Progenitor cell of endocrine pancreas (in vitro differentiated cells): ENCODE measurements around the gene KRTAP9-2. TPM values are rescaled to one million over a fixed set of nuclear protein-coding genes. Genes with fewer than 3 reads are reported as not detected.
"Not testable (repeated sequence)": the region's sequence is repeated elsewhere in the genome, so short reads cannot be mapped to it uniquely, and the experiment has no call there.

Source experiments
- DNase-seq: peaks from one replicate; pipeline ENCODE4 v3.0.0; 2021; ENCODE audit warnings: low spot score; ENCODE audit not compliant: unreplicated experiment
- H3K27ac Mint-ChIP-seq: 2 replicates; pipeline ENCODE4 v1.8.0; 2021; ENCODE audit warnings: mild to moderate bottlenecking, moderate library complexity, mixed read lengths
- H3K27me3 Mint-ChIP-seq: 2 replicates; pipeline ENCODE4 v1.8.0; 2021; ENCODE audit warnings: mixed read lengths
- H3K36me3 Mint-ChIP-seq: 2 replicates; pipeline ENCODE4 v1.8.0; 2022; ENCODE audit warnings: mixed read lengths; ENCODE audit not compliant: insufficient read depth
- H3K4me1 Mint-ChIP-seq: 2 replicates; pipeline ENCODE4 v1.8.0; 2021; ENCODE audit warnings: low read depth, mixed read lengths
- H3K4me3 Mint-ChIP-seq: 2 replicates; pipeline ENCODE4 v1.8.0; 2021; ENCODE audit warnings: low read depth, mild to moderate bottlenecking, moderate library complexity, mixed read lengths
- H3K9me3 Mint-ChIP-seq: 2 replicates; pipeline ENCODE4 v1.8.0; 2021; ENCODE audit warnings: low read depth, mixed read lengths
- total RNA-seq: library from RNA; stranded (reverse); gene quantifications from 2 replicates; pipeline ENCODE4 v1.2.1, GENCODE V29; 2021
- TF ChIP-seq, protein P1 (sequence below): fragments of 200-600 bp; sonication (generic); IDR thresholded peaks from one replicate; pipeline ENCODE4 v1.5.0; 2021; ENCODE audit warnings: antibody characterized with exemption, mild to moderate bottlenecking; ENCODE audit not compliant: unreplicated experiment

The KRTAP9-2 gene
- total RNA-seq, 1 donor from 2014 or later = not detected

DNA sequence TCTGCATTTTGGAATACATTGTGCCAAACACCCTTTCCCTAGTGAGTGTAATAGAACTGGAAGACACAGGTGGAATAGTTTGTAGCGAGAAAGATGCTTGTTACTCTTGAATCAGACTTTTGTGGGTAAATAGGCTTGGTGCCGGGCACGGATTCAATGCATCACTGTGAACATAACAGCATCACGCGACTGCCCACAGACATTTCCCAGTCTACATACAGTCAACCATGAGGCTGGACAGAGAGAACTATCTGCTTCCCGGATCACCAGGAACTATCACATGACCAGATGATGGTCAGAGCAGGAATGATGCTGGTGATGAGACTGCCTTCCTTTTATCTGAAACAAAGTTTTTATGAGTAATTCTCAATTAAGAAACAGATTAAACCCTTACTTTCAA lies 397 bp upstream of the KRTAP9-2 start:
- no peak overlapping the region for H3K27ac Mint-ChIP-seq
- H3K27me3 Mint-ChIP-seq = peaks cover 19% of the 10 kb centered on the region
- no peak overlapping the region for H3K4me3 Mint-ChIP-seq
- TF ChIP-seq, protein P1, sequence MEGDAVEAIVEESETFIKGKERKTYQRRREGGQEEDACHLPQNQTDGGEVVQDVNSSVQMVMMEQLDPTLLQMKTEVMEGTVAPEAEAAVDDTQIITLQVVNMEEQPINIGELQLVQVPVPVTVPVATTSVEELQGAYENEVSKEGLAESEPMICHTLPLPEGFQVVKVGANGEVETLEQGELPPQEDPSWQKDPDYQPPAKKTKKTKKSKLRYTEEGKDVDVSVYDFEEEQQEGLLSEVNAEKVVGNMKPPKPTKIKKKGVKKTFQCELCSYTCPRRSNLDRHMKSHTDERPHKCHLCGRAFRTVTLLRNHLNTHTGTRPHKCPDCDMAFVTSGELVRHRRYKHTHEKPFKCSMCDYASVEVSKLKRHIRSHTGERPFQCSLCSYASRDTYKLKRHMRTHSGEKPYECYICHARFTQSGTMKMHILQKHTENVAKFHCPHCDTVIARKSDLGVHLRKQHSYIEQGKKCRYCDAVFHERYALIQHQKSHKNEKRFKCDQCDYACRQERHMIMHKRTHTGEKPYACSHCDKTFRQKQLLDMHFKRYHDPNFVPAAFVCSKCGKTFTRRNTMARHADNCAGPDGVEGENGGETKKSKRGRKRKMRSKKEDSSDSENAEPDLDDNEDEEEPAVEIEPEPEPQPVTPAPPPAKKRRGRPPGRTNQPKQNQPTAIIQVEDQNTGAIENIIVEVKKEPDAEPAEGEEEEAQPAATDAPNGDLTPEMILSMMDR = no peak
- H3K36me3 Mint-ChIP-seq = no peaks in the 10 kb centered on the region
- no peak for DNase-seq
- no peaks in the 10 kb centered on the region for H3K4me1 Mint-ChIP-seq
- no peaks in the 10 kb centered on the region for H3K9me3 Mint-ChIP-seq

- H3K36me3 Mint-ChIP-seq = no peaks in the 10 kb centered on the region
- H3K27me3 Mint-ChIP-seq = peaks cover 40% of the 10 kb centered on the region
- DNase-seq = no peak
- H3K9me3 Mint-ChIP-seq = no peaks in the 10 kb centered on the region
- TF ChIP-seq, protein P1 = no peak
- no peaks in the 10 kb centered on the region for H3K4me1 Mint-ChIP-seq
- H3K4me3 Mint-ChIP-seq = no peak overlapping the region
- no peak overlapping the region for H3K27ac Mint-ChIP-seq
Measured at GRCh38 chr17:41230094-41230493, 3.6 kb downstream of the KRTAP9-2 start.

DNA sequence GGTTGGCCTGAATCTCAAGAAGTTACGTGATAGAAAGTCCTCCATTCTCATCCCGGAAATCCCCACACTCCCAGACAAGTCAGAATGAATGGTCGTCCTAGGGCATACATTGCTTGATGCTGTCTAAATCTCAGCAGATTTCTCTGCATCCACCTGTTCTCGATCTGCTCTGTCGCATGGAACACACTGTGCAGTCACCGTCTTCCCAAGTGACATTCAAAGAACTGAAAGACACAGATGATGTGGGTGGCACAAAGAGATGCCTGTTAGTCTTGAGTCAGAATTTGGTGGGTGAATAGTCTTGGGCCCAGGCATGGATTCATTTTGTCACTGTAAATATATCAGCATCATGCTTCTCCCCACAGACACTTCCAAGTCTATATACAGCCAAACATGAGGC lies 5.3 kb downstream of the KRTAP9-2 start:
- peaks cover 52% of the 10 kb centered on the region for H3K27me3 Mint-ChIP-seq
- no peak overlapping the region for H3K27ac Mint-ChIP-seq
- H3K9me3 Mint-ChIP-seq = no peaks in the 10 kb centered on the region
- no peak overlapping the region for H3K4me3 Mint-ChIP-seq
- DNase-seq = no peak
- TF ChIP-seq, protein P1 = no peak
- no peaks in the 10 kb centered on the region for H3K36me3 Mint-ChIP-seq
- H3K4me1 Mint-ChIP-seq = no peaks in the 10 kb centered on the region

- DNase-seq, H3K4me1 Mint-ChIP-seq: not testable (repeated sequence)
- peaks cover 58% of the 10 kb centered on the region for H3K27me3 Mint-ChIP-seq
Measured at GRCh38 chr17:41232399-41233105, 6.1 kb downstream of the KRTAP9-2 start, which contains the start of gene KRTAP9-3. Gene KRTAP9-3, plus strand, starts transcription at chr17:41232449. Its CDS starts 53 bp downstream, at chr17:41232502.

DNA sequence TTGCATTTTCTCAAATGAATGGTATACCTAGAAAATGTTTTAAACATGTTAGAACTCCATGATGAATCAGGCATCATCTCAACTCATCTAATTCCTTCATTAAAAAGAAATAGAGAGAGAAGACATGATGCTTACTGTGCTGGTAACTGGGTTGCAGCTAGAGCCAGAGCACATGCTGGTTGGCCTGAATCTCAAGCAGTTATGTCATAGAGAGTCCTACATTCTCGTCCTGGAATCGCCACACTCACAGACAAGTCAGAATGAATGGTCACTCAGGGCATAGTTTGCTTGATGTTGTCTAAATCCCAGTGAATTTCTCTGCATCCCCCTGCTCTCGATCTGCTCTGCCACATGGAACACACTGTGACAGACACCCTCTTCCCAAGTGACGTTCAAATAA lies 10.7 kb downstream of the KRTAP9-2 start:
- not testable (repeated sequence) for H3K27ac Mint-ChIP-seq, H3K4me1 Mint-ChIP-seq, H3K36me3 Mint-ChIP-seq, DNase-seq, H3K4me3 Mint-ChIP-seq
- H3K27me3 Mint-ChIP-seq = peaks cover 53% of the 10 kb centered on the region
- H3K9me3 Mint-ChIP-seq = peaks cover 13% of the 10 kb centered on the region

More at GRCh38 chr17:41232399-41233105, 6.1 kb downstream of the KRTAP9-2 start, which contains the start of gene KRTAP9-3:
- H3K27ac Mint-ChIP-seq, H3K4me3 Mint-ChIP-seq, H3K36me3 Mint-ChIP-seq, H3K9me3 Mint-ChIP-seq: not testable (repeated sequence)

DNA sequence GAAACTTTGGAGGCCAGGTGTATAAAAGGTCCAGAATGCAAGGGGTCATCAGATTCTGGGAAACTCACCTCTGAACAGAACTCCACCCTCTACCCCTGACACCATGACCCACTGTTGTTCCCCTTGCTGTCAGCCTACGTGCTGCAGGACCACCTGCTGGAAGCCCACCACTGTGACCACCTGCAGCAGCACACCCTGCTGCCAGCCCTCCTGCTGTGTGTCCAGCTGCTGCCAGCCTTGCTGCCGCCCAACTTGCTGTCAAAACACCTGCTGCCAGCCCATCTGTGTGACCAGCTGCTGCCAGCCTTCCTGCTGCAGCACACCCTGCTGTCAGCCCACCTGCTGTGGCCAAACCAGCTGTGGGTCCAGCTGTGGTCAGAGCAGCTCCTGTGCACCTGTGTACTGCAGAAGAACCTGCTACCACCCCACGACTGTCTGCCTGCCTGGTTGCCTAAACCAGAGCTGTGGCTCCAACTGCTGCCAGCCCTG lies 11.5 kb downstream of the KRTAP9-2 start, which contains the start of gene KRTAP9-8:
Gene KRTAP9-8, plus strand, starts transcription at position 51 of the 489 bp plus-strand sequence. Its CDS starts 53 bp downstream, at position 104.
- not testable (repeated sequence) for H3K4me1 Mint-ChIP-seq, DNase-seq, H3K27ac Mint-ChIP-seq, H3K36me3 Mint-ChIP-seq, H3K4me3 Mint-ChIP-seq
- Mint-ChIP-seq H3K27me3 (peaks cover 50% of the 10 kb centered on the region), H3K9me3 (peaks cover 20% of the 10 kb centered on the region)

DNA sequence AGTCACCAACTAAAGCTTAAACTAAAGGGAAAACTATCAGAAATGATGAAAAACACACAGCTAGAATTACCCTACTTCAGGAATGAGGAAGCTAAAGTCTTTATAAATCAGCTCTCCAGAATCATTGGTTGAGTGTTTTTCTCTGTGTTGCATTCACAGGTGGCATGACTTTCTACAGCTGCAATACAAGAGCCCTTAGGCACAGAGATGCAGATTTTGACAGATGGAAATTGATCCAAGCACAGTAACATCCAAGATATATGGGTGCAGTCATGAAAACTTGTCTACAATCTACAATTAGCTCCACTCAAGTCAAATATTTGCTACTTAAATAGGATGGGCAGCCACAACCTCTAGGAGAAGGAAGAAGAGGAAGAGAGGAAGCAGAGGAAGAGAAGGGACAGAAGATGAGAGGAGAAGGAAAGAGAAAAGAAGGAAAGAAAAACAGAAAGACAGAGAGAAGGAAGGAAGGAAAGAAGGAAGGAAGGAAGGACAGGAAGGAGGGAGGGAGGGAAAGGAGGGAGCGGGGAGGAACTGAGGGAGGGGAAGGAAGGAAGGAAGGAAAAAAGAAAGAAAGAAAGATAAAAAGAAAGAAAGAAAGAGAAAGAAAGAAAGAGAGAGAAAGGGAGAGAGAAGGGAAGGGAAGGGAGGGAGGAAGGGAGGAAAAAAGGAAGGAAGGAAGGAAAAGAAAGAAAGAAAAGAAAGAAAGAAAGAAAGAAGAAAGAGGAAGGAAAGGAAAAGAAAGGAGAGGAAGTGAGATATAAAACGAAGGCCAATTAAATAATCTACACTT lies 20.7 kb downstream of the KRTAP9-2 start:
- H3K4me1 Mint-ChIP-seq, H3K4me3 Mint-ChIP-seq, H3K36me3 Mint-ChIP-seq, H3K27ac Mint-ChIP-seq, H3K9me3 Mint-ChIP-seq, DNase-seq: not testable (repeated sequence)
- H3K27me3 Mint-ChIP-seq = peaks cover 51% of the 10 kb centered on the region

DNA sequence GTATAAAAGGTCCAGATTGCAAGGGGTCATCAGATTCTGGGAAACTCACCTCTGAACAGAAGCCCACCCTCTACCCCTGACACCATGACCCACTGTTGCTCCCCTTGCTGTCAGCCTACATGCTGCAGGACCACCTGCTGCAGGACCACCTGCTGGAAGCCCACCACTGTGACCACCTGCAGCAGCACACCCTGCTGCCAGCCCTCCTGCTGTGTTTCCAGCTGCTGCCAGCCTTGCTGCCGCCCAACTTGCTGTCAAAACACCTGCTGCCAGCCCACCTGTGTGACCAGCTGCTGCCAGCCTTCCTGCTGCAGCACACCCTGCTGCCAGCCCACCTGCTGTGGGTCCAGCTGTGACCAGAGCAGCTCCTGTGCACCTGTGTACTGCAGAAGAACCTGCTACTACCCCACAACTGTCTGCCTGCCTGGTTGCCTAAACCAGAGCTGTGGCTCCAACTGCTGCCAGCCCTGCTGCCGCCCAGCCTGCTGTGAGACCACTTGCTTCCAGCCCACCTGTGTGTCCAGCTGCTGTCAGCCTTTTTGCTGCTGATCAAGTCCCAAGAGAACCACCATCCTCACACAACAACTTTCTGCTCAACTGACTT lies 23.3 kb downstream of the KRTAP9-2 start, which contains the start of gene KRTAP9-4:
Gene KRTAP9-4, plus strand, starts transcription at position 51 of the 604 bp plus-strand sequence. Its CDS starts 34 bp downstream, at position 85.
- not testable (repeated sequence) for DNase-seq, H3K27ac Mint-ChIP-seq
- H3K27me3 Mint-ChIP-seq = peaks cover 64% of the 10 kb centered on the region

More for the DNA sequence above, 23.3 kb downstream of the KRTAP9-2 start, which contains the start of gene KRTAP9-4:
- not testable (repeated sequence) for H3K4me1 Mint-ChIP-seq, H3K36me3 Mint-ChIP-seq, H3K4me3 Mint-ChIP-seq, H3K9me3 Mint-ChIP-seq
